ENCODE results near the gene MARCHF5. TPM values are rescaled to one million over a fixed set of nuclear protein-coding genes. Genes with fewer than 3 reads are reported as not detected.

MARCHF5 gene
- total RNA-seq, 2 donors from 2014 or later, result 11.2 to 19.4 TPM

- ATAC-seq (no peak), DNase-seq (no peak)
- H3K4me1 ChIP-seq, result peaks cover 6% of the 10 kb centered on the region
- H3K27ac ChIP-seq, result no peak overlapping the region
- no peaks in the 10 kb centered on the region for H3K36me3 ChIP-seq (replicated peaks in 1 of 2; ENCODE audit: insufficient read depth in 1 of 2, low read depth in 2 of 2)
- TF ChIP-seq POLR2A (IDR thresholded peaks at IDR 0.05) (no peak), CTCF (IDR thresholded peaks at IDR 0.05) (no peak)
- H3K9me3 ChIP-seq, result no peaks in the 10 kb centered on the region
- intact Hi-C loops (cut with DNase I), result no loop called here
- H3K27me3 ChIP-seq, result no peaks in the 10 kb centered on the region
- H3K4me3 ChIP-seq, result no peak overlapping the region
Observed at GRCh38 chr10:92303096-92303495, 12.1 kb downstream of the MARCHF5 start.

GRCh38 chr10:92304061-92304460 lies 13.1 kb downstream of the MARCHF5 start:
- H3K9me3 ChIP-seq, result no peaks in the 10 kb centered on the region
- H3K36me3 ChIP-seq (replicated peaks in 1 of 2; ENCODE audit: insufficient read depth in 1 of 2, low read depth in 2 of 2), result no peaks in the 10 kb centered on the region
- H3K4me3 ChIP-seq, result no peak overlapping the region
- DNase-seq (no peak), ATAC-seq (no peak)
- TF ChIP-seq CTCF (IDR thresholded peaks at IDR 0.05), result no peak
- TF ChIP-seq POLR2A (IDR thresholded peaks at IDR 0.05), result no peak
- no peaks in the 10 kb centered on the region for H3K27me3 ChIP-seq
- intact Hi-C loops (cut with DNase I), result no loop called here
- H3K27ac ChIP-seq, result no peak overlapping the region
- H3K4me1 ChIP-seq, result no peaks in the 10 kb centered on the region
- 93 to 96% methylated on average over 1 of the region's 1 CpG for whole genome bisulfite sequencing, 2 donors

- Histone ChIP-seq H3K9me3 (no peaks in the 10 kb centered on the region), H3K27me3 (no peaks in the 10 kb centered on the region), H3K4me1 (no peaks in the 10 kb centered on the region), H3K27ac (no peak overlapping the region), H3K4me3 (no peak overlapping the region), H3K36me3 (replicated peaks in 1 of 2; ENCODE audit: insufficient read depth in 1 of 2, low read depth in 2 of 2) (no peaks in the 10 kb centered on the region)
- DNase-seq (no peak), ATAC-seq (no peak)
- intact Hi-C loops (cut with DNase I), result no loop called here
- no peak for TF ChIP-seq CTCF (IDR thresholded peaks at IDR 0.05)
- TF ChIP-seq POLR2A (IDR thresholded peaks at IDR 0.05), result no peak
- WGBS, 2 donors, result 88 to 93% methylated on average over 13 of the region's 13 CpGs
Observed at GRCh38 chr10:92305133-92306072, 14.4 kb downstream of the MARCHF5 start.

- Histone ChIP-seq H3K9me3 (no peaks in the 10 kb centered on the region), H3K36me3 (replicated peaks in 1 of 2; ENCODE audit: insufficient read depth in 1 of 2, low read depth in 2 of 2) (peaks cover 0 to 2% of the 10 kb centered on the region in 2 donors), H3K27ac (no peak overlapping the region), H3K27me3 (no peaks in the 10 kb centered on the region), H3K4me3 (no peak overlapping the region), H3K4me1 (no peaks in the 10 kb centered on the region)
- TF ChIP-seq POLR2A (IDR thresholded peaks at IDR 0.05), result no peak
- TF ChIP-seq CTCF (IDR thresholded peaks at IDR 0.05), result no peak
- no peak for ATAC-seq
- no peak for DNase-seq
- WGBS, 2 donors, result 83 to 90% methylated on average over 1 of the region's 1 CpG
- intact Hi-C loops (cut with DNase I), result no loop called here
Observed at GRCh38 chr10:92309272-92309671, 18.3 kb downstream of the MARCHF5 start.

GRCh38 chr10:92313750-92314149 lies 22.8 kb downstream of the MARCHF5 start:
- 94 to 100% methylated on average over 3 of the region's 3 CpGs for WGBS, 2 donors
- H3K36me3 ChIP-seq (replicated peaks in 1 of 2; ENCODE audit: insufficient read depth in 1 of 2, low read depth in 2 of 2), result peaks cover 0 to 2% of the 10 kb centered on the region in 2 donors
- intact Hi-C loops (cut with DNase I), result no loop called here

More at GRCh38 chr10:92313750-92314149, 22.8 kb downstream of the MARCHF5 start:
- H3K27ac ChIP-seq, result no peak overlapping the region
- no peak for TF ChIP-seq POLR2A (IDR thresholded peaks at IDR 0.05)
- ATAC-seq (no peak), DNase-seq (no peak)
- H3K4me1 ChIP-seq, result no peaks in the 10 kb centered on the region
- no peak overlapping the region for H3K4me3 ChIP-seq
- no peaks in the 10 kb centered on the region for H3K9me3 ChIP-seq
- no peaks in the 10 kb centered on the region for H3K27me3 ChIP-seq

All from body of pancreas (tissue), 4 donors.